IMR-90 (cell line): ENCODE data around the gene GUCY2D.

Experiments
- CEBPB ChIP-seq: IDR thresholded peaks from 2 replicates; pipeline ENCODE4 v1.6.1; 2012; ENCODE audit warnings: low read depth, low read length, improper control_type of control experiment
- CTCF ChIP-seq: conservative IDR thresholded peaks from 2 replicates; pipeline ENCODE4 v1.5.1; 2012; ENCODE audit warnings: mild to moderate bottlenecking, low read depth, low read length, improper control_type of control experiment
- ELK1 ChIP-seq: fragments of 150-350 bp; IDR thresholded peaks from 2 replicates; pipeline ENCODE4 v1.6.1; 2016; ENCODE audit warnings: low read depth, mild to moderate bottlenecking, low read length, moderate library complexity, borderline replicate concordance
- FOS ChIP-seq: fragments of 150-350 bp; IDR thresholded peaks from 2 replicates; pipeline ENCODE4 v1.6.1; 2016; ENCODE audit warnings: low read depth, low read length
- MAZ ChIP-seq: IDR thresholded peaks from 2 replicates; pipeline ENCODE4 v1.6.1; 2012; ENCODE audit warnings: low read depth, mild to moderate bottlenecking, low read length, improper control_type of control experiment, moderate library complexity, borderline replicate concordance
- POLR2A ChIP-seq: IDR thresholded peaks from 2 replicates; pipeline ENCODE4 v1.6.1; 2012; ENCODE audit warnings: mild to moderate bottlenecking, low read depth, low read length

- TF ChIP-seq FOS (no peak), CTCF (no peak), POLR2A (no peak), CEBPB (no peak), MAZ (no peak), ELK1 (no peak)
These were observed 9.9 kb upstream of the GUCY2D start for GRCh38 chr17:7992516-7992915.
